HG03045 (cell line): ENCODE measurements around the gene COPB1.
"Not testable (repeated sequence)": the region's sequence is repeated elsewhere in the genome, so short reads cannot be mapped to it uniquely, and the experiment has no call there.

Source experiments
- ATAC-seq: cut with Tn5 transposase; IDR thresholded peaks from one replicate; pipeline ENCODE4 v1.9.1; 2021; ENCODE audit warnings: mild to moderate bottlenecking, moderate library complexity; ENCODE audit not compliant: unreplicated experiment

Gene COPB1

GRCh38 chr11:14499560-14500180, at the start of gene COPB1:
TSS of gene COPB1 (minus strand) at chr11:14499811. CDS start at chr11:14498928, 883 bp downstream.
- ATAC-seq = peak; percentile 94

GRCh38 chr11:14547440-14547839, 47.8 kb upstream of the COPB1 start:
- no peak for ATAC-seq

GRCh38 chr11:14546672-14547071, 47.1 kb upstream of the COPB1 start:
- no peak for ATAC-seq

GRCh38 chr11:14544611-14545010, 45.0 kb upstream of the COPB1 start:
- peak; percentile 73 for ATAC-seq

- ATAC-seq = no peak
Observed at GRCh38 chr11:14543260-14543659, 43.6 kb upstream of the COPB1 start.

- ATAC-seq = no peak
Observed at GRCh38 chr11:14542324-14542723, 42.7 kb upstream of the COPB1 start.

- no peak for ATAC-seq
Observed at GRCh38 chr11:14541192-14541947, 41.8 kb upstream of the COPB1 start.

- no peak for ATAC-seq
Observed at GRCh38 chr11:14539982-14540421, 40.4 kb upstream of the COPB1 start.

- ATAC-seq = no peak
Observed at GRCh38 chr11:14538926-14539554, 39.4 kb upstream of the COPB1 start.

GRCh38 chr11:14538271-14538925, 38.8 kb upstream of the COPB1 start:
- no peak for ATAC-seq

GRCh38 chr11:14537134-14537599, 37.6 kb upstream of the COPB1 start:
- peak; percentile 57 for ATAC-seq

- not testable (repeated sequence) for ATAC-seq
Observed at GRCh38 chr11:14535166-14535565, 35.6 kb upstream of the COPB1 start.

- ATAC-seq = no peak
Observed at GRCh38 chr11:14529951-14530350, 30.3 kb upstream of the COPB1 start.

GRCh38 chr11:14529321-14529720, 29.7 kb upstream of the COPB1 start:
- no peak for ATAC-seq

- ATAC-seq = no peak
Observed at GRCh38 chr11:14522801-14523200, 23.2 kb upstream of the COPB1 start.

GRCh38 chr11:14522245-14522644, 22.6 kb upstream of the COPB1 start:
- ATAC-seq = no peak

GRCh38 chr11:14520747-14521151, 21.1 kb upstream of the COPB1 start:
- no peak for ATAC-seq

- ATAC-seq = peak; percentile 91
Observed at GRCh38 chr11:14519917-14520746, 20.5 kb upstream of the COPB1 start, which contains the start of gene PSMA1. TSS of gene PSMA1 (minus strand) at chr11:14520386. CDS start at chr11:14520299, 87 bp downstream.

- ATAC-seq = peak; percentile 10
Observed at GRCh38 chr11:14519597-14519916, 19.9 kb upstream of the COPB1 start.

GRCh38 chr11:14518820-14519219, 19.2 kb upstream of the COPB1 start:
- ATAC-seq = no peak
